ENCODE data around the gene PACS2. TPM values are rescaled to one million over a fixed set of nuclear protein-coding genes. Genes with fewer than 3 reads are reported as not detected.

PACS2 gene
- total RNA-seq, 1 experiment from 2014 or later = 100 TPM

DNA sequence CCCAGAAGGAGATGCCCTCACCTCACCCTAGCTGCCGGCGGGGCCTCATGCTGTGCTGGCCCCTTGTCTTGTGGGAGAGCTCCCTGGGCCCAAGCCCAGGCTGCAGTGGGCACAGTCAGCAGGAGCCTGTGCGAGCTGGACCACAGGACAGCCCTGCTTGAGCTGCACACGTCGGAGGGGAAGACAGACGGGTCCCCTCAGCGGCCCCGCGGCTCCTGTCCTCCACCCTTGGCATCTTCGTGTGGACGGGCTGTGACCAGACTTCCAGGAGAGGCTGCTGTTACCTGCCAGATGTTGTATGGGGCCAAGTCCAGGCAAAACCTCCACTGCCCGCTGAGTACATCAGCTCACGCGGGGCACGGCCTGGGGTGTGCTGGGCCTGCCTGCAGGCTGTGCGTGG, 74.4 kb downstream of the PACS2 start (continued):
- TF ChIP-seq, protein P1, sequence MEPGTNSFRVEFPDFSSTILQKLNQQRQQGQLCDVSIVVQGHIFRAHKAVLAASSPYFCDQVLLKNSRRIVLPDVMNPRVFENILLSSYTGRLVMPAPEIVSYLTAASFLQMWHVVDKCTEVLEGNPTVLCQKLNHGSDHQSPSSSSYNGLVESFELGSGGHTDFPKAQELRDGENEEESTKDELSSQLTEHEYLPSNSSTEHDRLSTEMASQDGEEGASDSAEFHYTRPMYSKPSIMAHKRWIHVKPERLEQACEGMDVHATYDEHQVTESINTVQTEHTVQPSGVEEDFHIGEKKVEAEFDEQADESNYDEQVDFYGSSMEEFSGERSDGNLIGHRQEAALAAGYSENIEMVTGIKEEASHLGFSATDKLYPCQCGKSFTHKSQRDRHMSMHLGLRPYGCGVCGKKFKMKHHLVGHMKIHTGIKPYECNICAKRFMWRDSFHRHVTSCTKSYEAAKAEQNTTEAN (CRISPR knock-in tag; IDR thresholded peaks at IDR 0.05) = no peak
- no peak for TF ChIP-seq FOXK1 (CRISPR knock-in tag; IDR thresholded peaks at IDR 0.05)

- H3K4me1 Mint-ChIP-seq = no peaks in the 10 kb centered on the region
- peaks cover 1% of the 10 kb centered on the region; the same call in 1 of the 2 replicates for H3K36me3 Mint-ChIP-seq
- no peak overlapping the region for H3K4me3 Mint-ChIP-seq
- H3K27ac Mint-ChIP-seq = no peak overlapping the region
- no peaks in the 10 kb centered on the region for H3K9me3 Mint-ChIP-seq
- ATAC-seq (no peak), DNase-seq (ENCODE audit: low spot score) (no peak)
- CTCF ChIA-PET = interaction anchor here (0.8 to 3.2 kb wide), 6 partner anchors 12 to 188 kb away, joined by 3 to 18 read pairs (median 6); no protein-coding TSS in a partner anchor
- no peaks in the 10 kb centered on the region for H3K27me3 Mint-ChIP-seq (ENCODE audit: low read depth)
- TF ChIP-seq ZBTB21 (CRISPR knock-in tag; IDR thresholded peaks at IDR 0.05; ENCODE audit: borderline replicate concordance) = no peak
- no peak for TF ChIP-seq TCF7 (CRISPR knock-in tag; IDR thresholded peaks at IDR 0.05; ENCODE audit: low read depth)
- TF ChIP-seq GRHL2 (CRISPR knock-in tag; IDR thresholded peaks at IDR 0.05; ENCODE audit: insufficient replicate concordance, severe bottlenecking) = no peak
- POLR2A ChIA-PET = no interaction called here
These were observed 75.0 kb downstream of the PACS2 start for GRCh38 chr14:105389534-105389933.

DNA sequence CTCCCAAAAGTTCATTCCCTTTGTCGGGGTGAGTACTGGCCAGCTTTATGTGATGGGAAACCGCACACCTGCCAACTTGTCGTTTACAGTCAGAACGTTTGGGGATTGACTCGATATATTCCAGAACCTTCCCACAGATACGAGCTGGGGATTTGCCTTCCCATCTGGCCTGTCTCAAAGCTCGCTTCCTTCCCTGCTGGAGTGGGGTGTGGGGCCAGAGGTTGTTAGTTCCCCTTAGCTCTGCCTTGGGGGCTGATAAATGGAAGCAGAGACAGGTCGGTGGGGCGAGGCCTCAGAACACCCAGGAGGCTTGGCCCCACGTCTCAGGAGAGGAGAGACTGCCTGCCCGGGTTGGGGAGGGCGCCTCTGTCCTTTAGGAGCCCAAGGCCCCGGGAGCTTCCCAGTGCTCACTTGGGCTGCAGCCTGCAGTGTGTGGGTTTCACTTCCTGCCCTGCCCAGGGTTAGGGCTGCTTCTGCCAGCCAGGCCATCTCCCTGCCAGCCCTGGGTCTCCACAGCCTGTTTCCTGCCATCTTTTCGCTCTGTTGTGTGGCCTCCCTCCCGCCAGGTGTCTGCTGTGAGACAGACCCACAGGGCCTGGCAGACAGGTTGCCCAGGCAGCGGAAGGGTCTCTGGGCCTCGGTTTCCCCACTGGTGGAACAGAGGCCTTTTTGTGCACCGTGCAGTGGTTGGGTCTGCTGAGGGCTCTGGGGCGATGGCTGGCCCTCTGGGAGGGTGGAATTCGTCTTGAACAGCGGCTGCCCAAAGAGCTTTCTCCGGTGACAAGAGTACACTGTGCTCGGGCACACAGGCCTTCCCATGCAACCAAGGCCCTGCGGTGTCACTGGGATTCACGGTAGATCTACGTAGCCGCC, 75.7 kb downstream of the PACS2 start:
- no peak for ATAC-seq
- Mint-ChIP-seq H3K36me3 (peaks cover 3% of the 10 kb centered on the region; the same call in 1 of the 2 replicates), H3K27me3 (ENCODE audit: low read depth) (no peaks in the 10 kb centered on the region), H3K4me3 (no peak overlapping the region), H3K4me1 (no peaks in the 10 kb centered on the region), H3K27ac (no peak overlapping the region), H3K9me3 (no peaks in the 10 kb centered on the region)
- CTCF ChIA-PET = interaction anchor here (0.8 to 3.2 kb wide), 7 partner anchors 13 to 189 kb away, joined by 3 to 18 read pairs (median 4); no protein-coding TSS in a partner anchor
- no peak for DNase-seq (ENCODE audit: low spot score)
- POLR2A ChIA-PET = no interaction called here
- TF ChIP-seq, protein P2, sequence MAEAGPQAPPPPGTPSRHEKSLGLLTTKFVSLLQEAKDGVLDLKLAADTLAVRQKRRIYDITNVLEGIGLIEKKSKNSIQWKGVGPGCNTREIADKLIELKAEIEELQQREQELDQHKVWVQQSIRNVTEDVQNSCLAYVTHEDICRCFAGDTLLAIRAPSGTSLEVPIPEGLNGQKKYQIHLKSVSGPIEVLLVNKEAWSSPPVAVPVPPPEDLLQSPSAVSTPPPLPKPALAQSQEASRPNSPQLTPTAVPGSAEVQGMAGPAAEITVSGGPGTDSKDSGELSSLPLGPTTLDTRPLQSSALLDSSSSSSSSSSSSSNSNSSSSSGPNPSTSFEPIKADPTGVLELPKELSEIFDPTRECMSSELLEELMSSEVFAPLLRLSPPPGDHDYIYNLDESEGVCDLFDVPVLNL (CRISPR knock-in tag; IDR thresholded peaks at IDR 0.05; ENCODE audit: borderline replicate concordance, low read depth) = no peak
- TF ChIP-seq, protein P3, sequence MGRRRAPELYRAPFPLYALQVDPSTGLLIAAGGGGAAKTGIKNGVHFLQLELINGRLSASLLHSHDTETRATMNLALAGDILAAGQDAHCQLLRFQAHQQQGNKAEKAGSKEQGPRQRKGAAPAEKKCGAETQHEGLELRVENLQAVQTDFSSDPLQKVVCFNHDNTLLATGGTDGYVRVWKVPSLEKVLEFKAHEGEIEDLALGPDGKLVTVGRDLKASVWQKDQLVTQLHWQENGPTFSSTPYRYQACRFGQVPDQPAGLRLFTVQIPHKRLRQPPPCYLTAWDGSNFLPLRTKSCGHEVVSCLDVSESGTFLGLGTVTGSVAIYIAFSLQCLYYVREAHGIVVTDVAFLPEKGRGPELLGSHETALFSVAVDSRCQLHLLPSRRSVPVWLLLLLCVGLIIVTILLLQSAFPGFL (CRISPR knock-in tag; IDR thresholded peaks at IDR 0.05; ENCODE audit: borderline replicate concordance) = no peak
- TF ChIP-seq FOXJ3 (CRISPR knock-in tag; IDR thresholded peaks at IDR 0.05; ENCODE audit: borderline replicate concordance) (no peak), MLX (CRISPR knock-in tag; IDR thresholded peaks at IDR 0.05) (no peak), SP1 (CRISPR knock-in tag; conservative IDR thresholded peaks at IDR 0.05) (no peak), GTF2I (CRISPR knock-in tag; conservative IDR thresholded peaks at IDR 0.05) (no peak), ZNF317 (CRISPR knock-in tag; IDR thresholded peaks at IDR 0.05; ENCODE audit: borderline replicate concordance, low read depth) (no peak), GRHL2 (CRISPR knock-in tag; IDR thresholded peaks at IDR 0.05; ENCODE audit: insufficient replicate concordance, severe bottlenecking) (no peak), JUN (CRISPR knock-in tag; IDR thresholded peaks at IDR 0.05) (no peak), SMAD3 (CRISPR knock-in tag; IDR thresholded peaks at IDR 0.05; ENCODE audit: borderline replicate concordance) (no peak), TEAD1 (CRISPR knock-in tag; IDR thresholded peaks at IDR 0.05) (no peak), ZNF281 (CRISPR knock-in tag; IDR thresholded peaks at IDR 0.05) (no peak), CREM (CRISPR knock-in tag; IDR thresholded peaks at IDR 0.05) (no peak), ZNF263 (CRISPR knock-in tag; IDR thresholded peaks at IDR 0.05; ENCODE audit: low read depth) (no peak)
- TF ChIP-seq, protein P4, sequence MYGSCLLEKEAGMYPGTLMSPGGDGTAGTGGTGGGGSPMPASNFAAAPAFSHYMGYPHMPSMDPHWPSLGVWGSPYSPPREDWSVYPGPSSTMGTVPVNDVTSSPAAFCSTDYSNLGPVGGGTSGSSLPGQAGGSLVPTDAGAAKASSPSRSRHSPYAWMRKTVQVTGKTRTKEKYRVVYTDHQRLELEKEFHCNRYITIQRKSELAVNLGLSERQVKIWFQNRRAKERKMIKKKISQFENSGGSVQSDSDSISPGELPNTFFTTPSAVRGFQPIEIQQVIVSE (CRISPR knock-in tag; IDR thresholded peaks at IDR 0.05; ENCODE audit: borderline replicate concordance) = no peak
- TF ChIP-seq, protein P5, sequence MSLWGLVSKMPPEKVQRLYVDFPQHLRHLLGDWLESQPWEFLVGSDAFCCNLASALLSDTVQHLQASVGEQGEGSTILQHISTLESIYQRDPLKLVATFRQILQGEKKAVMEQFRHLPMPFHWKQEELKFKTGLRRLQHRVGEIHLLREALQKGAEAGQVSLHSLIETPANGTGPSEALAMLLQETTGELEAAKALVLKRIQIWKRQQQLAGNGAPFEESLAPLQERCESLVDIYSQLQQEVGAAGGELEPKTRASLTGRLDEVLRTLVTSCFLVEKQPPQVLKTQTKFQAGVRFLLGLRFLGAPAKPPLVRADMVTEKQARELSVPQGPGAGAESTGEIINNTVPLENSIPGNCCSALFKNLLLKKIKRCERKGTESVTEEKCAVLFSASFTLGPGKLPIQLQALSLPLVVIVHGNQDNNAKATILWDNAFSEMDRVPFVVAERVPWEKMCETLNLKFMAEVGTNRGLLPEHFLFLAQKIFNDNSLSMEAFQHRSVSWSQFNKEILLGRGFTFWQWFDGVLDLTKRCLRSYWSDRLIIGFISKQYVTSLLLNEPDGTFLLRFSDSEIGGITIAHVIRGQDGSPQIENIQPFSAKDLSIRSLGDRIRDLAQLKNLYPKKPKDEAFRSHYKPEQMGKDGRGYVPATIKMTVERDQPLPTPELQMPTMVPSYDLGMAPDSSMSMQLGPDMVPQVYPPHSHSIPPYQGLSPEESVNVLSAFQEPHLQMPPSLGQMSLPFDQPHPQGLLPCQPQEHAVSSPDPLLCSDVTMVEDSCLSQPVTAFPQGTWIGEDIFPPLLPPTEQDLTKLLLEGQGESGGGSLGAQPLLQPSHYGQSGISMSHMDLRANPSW (CRISPR knock-in tag; conservative IDR thresholded peaks at IDR 0.05; ENCODE audit: low read depth) = no peak
